Measurements from ENCODE around the gene DENND2A.

GRCh38 chr7:140541176-140541512 lies 99.5 kb downstream of the DENND2A start:
- TF ChIP-seq CTCF (IDR thresholded peaks at IDR 0.05; ENCODE audit: low read depth, low read length, poor library complexity, severe bottlenecking), result no peak
- TF ChIP-seq EZH2phosphoT487 (IDR thresholded peaks at IDR 0.05; ENCODE audit: borderline replicate concordance, low read length), result no peak

All from DOHH2 (cell line).